Liver (tissue), 3 donors: ENCODE results near the gene SGPL1.

Experiments used
- GABPA ChIP-seq, 2 donors: IDR thresholded peaks in 1 of 2; conservative IDR thresholded peaks in 1 of 2; 2 replicates each; pipeline ENCODE4 v1.6.1; 2016; ENCODE audit warnings: antibody characterized with exemption in 2 of 2, mild to moderate bottlenecking in 1 of 2, moderate library complexity in 1 of 2
- HNF4G ChIP-seq: IDR thresholded peaks from 2 replicates; pipeline ENCODE4 v1.6.1; 2016; ENCODE audit warnings: antibody characterized with exemption
- TAF1 ChIP-seq: conservative IDR thresholded peaks from 2 replicates; pipeline ENCODE4 v1.6.1; 2016; ENCODE audit warnings: antibody characterized with exemption, mild to moderate bottlenecking
- YY1 ChIP-seq: IDR thresholded peaks from 2 replicates; pipeline ENCODE4 v1.6.1; 2016; ENCODE audit warnings: antibody characterized with exemption, mild to moderate bottlenecking
- TF ChIP-seq, protein P1 (sequence below): fragments of 150-350 bp; IDR thresholded peaks from 2 replicates; pipeline ENCODE4 v1.5.1; 2017; ENCODE audit warnings: improper control_type of control experiment, low read depth, low read length; ENCODE audit not compliant: missing input control
- TF ChIP-seq, protein P2 (sequence below): IDR thresholded peaks from 2 replicates; pipeline ENCODE4 v1.6.1; 2016; ENCODE audit warnings: antibody characterized with exemption
- donor health status: healthy.
- donor health status: healthy.

DNA sequence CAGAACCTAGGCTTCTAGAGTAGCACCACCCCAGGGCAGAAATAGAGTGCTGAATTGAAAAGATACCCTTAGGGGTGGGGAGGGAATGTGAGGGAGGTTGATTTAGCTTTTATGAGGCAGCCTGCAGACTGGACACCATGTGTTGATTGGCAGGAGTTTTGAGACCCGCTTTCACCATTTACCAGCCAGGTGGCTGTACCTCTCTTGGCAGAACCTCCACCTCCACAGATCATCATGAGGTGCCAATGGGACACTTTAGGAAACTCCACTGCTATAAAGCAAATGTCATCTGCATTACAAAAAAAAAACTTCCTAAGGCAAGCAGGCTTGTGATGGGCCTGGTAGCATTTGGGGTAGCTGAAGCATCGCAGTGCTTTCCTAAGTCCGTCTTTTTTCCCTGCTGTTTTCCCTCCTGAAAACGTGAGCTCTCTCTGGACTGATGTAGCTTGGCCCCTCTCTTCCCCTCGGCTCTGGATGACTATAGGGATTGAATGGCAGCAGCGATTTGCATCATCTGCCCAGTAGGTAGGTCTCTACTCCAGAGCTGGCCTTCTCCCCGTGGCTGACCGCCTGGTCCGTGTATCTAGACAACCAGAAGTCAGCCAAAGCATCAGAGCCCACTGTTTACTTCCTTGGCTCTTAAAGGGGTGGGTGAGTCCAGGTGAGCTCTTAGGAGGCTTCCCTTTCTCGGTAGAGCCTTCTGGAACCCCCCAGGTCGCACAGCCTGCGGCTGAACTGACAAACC lies 71.3 kb downstream of the SGPL1 start:
- TF ChIP-seq, protein P1, sequence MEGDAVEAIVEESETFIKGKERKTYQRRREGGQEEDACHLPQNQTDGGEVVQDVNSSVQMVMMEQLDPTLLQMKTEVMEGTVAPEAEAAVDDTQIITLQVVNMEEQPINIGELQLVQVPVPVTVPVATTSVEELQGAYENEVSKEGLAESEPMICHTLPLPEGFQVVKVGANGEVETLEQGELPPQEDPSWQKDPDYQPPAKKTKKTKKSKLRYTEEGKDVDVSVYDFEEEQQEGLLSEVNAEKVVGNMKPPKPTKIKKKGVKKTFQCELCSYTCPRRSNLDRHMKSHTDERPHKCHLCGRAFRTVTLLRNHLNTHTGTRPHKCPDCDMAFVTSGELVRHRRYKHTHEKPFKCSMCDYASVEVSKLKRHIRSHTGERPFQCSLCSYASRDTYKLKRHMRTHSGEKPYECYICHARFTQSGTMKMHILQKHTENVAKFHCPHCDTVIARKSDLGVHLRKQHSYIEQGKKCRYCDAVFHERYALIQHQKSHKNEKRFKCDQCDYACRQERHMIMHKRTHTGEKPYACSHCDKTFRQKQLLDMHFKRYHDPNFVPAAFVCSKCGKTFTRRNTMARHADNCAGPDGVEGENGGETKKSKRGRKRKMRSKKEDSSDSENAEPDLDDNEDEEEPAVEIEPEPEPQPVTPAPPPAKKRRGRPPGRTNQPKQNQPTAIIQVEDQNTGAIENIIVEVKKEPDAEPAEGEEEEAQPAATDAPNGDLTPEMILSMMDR = no peak
- no peak for TF ChIP-seq TAF1
- no peak for TF ChIP-seq HNF4G
- TF ChIP-seq, protein P2, sequence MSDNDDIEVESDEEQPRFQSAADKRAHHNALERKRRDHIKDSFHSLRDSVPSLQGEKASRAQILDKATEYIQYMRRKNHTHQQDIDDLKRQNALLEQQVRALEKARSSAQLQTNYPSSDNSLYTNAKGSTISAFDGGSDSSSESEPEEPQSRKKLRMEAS = no peak
- no peak for TF ChIP-seq YY1
- no peak for TF ChIP-seq GABPA (IDR thresholded peaks at IDR 0.05 in 1 of 2, conservative IDR thresholded peaks at IDR 0.05 in 1 of 2)
